GM12872 (cell line): ENCODE data around the gene MAMDC2.

Experiments used
- TF ChIP-seq, protein P1 (sequence below): IDR thresholded peaks from 3 replicates; pipeline ENCODE4 v1.5.1; 2011; ENCODE audit warnings: low read depth, mild to moderate bottlenecking, low read length, moderate library complexity; ENCODE audit not compliant: insufficient read depth

Gene MAMDC2

DNA sequence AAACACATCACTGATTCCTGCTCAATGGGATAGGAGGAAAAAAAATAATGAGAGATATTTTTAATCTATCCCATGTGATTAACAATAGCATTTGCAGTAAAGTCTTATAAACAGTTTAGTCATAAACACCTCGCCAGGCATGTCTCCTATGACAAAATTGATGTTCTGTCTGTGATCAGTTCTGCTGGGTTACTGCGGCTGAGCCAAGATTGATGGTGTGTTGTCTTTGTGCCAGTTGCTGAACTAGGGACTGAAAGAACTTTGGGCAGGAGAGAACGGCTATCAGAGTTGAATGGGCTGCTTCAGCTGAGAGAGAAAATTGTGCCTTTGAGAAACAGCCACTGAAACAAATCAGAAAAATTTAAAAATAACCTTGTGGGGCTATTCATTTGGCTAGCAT, 37.3 kb upstream of the MAMDC2 start:
- TF ChIP-seq, protein P1, sequence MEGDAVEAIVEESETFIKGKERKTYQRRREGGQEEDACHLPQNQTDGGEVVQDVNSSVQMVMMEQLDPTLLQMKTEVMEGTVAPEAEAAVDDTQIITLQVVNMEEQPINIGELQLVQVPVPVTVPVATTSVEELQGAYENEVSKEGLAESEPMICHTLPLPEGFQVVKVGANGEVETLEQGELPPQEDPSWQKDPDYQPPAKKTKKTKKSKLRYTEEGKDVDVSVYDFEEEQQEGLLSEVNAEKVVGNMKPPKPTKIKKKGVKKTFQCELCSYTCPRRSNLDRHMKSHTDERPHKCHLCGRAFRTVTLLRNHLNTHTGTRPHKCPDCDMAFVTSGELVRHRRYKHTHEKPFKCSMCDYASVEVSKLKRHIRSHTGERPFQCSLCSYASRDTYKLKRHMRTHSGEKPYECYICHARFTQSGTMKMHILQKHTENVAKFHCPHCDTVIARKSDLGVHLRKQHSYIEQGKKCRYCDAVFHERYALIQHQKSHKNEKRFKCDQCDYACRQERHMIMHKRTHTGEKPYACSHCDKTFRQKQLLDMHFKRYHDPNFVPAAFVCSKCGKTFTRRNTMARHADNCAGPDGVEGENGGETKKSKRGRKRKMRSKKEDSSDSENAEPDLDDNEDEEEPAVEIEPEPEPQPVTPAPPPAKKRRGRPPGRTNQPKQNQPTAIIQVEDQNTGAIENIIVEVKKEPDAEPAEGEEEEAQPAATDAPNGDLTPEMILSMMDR = no peak

DNA sequence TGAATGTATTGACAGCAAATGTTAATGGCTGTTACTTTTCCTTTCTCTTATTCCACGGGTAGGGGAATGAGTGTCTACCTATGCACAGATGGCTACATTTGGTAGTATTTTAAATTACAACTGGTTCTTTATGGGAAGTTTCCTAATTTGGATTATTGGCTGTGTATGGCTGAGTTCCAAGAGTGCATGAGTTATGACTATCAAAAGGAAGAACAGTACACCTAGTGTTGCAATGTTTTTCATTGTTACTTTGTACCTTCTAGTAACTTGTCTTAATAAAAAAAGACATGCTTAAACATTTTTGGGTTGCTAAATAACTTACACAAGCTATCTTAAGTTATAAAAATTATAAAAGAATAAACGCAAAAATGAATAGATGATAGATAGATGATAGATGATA, 35.8 kb upstream of the MAMDC2 start:
- TF ChIP-seq, protein P1 = no peak

DNA sequence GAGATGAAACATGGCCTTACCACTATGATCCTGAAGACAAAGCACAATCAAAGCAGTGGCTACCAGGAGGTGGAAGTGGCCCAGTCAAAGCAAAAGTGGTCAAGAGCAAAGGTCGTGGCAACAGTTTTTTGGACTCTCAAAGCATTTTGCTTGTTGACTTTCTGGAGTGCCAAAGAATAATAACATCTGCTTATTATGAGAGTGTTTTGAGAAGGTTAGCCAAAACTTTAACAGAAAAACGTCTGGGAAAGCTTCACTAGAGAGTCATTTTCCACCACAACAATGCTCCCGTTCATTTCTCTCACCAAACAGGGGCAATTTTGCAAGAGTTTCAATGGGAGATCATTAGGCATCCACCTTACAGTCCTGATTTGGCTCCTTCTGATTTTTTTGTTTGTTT, 33.6 kb upstream of the MAMDC2 start:
- TF ChIP-seq, protein P1 = no peak

DNA sequence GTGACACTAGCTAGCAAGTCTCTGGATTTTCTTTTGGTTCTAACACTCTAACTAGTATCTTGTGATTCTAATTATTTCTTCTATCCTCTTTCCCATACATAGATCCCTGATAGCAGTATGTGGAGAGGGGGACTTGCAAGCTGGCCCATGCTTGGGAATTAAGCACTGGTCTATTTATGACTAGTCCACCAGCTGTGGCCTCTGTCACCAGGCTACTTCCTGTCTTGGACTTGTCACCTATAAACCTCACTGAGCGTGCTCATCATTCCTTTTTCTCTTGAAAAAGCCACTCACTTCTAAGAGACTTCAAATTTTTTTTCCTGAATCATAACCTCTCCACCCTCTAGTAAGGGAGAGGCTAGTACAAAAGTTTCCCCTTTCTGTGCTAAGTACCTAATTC, 32.3 kb upstream of the MAMDC2 start:
- TF ChIP-seq, protein P1 = no peak

DNA sequence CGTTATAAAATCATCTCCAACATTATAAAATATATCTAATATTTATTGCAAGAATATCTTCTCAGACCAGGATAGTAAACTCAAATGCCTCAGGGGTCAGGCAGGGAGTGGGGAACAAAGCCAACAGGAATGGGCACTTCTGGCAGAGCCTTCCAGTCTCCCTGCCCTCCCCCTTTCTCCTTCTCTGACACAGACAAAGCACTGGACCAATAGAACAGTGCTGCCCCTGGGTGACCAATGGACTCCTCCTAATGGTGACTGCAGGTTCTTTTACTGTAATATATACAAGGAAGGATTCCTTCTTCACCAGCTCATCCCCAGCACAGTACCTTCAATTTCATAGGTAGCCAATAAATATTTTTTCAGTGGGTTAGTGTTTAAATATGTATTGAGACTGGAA, 31.1 kb upstream of the MAMDC2 start:
- TF ChIP-seq, protein P1 = no peak

DNA sequence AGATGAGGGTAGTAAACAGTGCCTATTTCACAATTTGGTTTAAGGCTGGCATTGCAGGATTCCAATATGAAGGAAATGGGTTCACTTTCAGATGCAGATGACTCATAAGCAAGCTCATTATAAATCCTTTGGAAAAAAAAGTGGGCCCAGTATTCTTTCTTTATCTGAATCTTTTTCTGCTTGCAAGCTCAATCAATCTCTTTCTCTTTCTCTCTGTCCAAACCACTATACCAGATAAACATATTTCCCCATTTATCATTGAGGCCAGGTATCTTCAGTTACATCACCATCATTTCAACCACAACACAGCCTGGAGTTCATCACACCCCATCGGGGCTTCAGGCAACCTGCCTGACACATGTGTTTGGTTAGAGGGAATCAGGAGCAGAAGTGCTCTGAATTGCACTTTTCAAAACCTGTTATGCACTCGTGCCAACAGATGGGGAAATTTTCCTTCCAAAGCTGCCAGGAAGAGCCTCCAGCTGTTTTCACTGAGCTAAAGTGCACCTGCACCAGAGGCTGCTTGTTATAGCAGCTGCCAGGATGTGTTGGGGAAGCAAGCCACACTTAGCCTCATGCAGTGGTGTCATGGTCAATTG, 30.0 kb upstream of the MAMDC2 start:
- TF ChIP-seq, protein P1 = no peak

DNA sequence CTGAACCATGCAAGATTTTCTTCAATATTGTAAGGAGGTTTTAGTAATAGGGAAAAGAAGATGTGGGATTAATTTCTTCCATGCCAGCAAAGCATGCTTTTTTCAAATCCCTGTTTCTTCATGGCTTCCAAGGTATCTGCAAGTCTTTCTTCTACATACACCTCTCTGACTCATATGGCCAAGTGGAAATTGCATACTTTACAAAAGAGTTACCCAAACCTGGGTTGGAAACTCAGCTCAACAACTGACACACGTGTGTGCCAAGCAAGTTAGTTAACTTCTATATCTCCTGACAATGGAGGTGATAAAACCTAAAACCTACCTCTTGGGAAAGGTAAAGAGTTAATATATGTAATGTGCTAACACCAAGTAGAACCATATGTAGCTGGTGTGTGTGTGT, 28.5 kb upstream of the MAMDC2 start:
- TF ChIP-seq, protein P1 = no peak

DNA sequence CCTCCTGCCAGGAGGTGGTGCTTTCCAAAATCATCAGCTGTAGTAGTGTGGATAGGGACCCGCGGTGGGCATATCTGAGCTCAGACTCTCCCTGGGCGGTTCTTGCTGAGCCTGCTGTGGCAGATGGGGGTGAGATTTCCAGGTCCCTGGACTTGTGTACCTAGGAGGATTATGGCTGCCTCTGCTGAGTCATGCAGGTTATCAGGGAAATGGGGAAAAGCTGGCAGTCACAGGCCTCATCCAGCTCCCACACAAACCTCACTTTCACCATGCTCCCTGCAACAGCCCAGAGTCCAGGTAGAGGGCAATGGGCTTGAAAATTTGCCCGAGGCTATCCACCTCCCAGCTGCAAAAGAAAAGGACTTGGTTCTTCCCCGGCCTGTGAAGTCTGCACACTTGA, 23.4 kb upstream of the MAMDC2 start:
- TF ChIP-seq, protein P1 = no peak
